Measurements from ENCODE around the gene KCNJ2. TPM values are rescaled to one million over a fixed set of nuclear protein-coding genes. Genes with fewer than 3 reads are reported as not detected.

The KCNJ2 gene
- total RNA-seq, 2 donors from 2014 or later: 0.33 to 0.78 TPM

DNA sequence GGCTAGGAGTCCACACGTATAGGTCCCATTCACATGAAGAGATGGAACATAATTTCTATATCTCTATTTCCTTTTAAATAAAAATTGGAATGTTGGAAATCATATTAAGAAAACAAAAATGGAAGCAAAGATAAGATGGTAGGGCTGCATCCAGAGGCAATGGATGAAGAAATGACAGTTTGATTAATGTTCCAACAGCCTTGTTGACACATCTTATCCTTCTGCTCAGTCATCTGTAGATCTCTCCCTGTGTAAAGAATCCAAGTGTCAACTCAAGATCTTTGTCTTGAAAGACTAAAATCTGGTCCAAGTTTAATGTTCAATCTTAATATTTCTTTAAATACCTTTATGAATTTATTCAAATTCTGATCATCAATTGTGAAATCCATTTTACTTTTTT lies 7.8 kb upstream of the KCNJ2 start:
- H3K36me3 ChIP-seq (replicated peaks in 1 of 2; ENCODE audit: insufficient read depth in 1 of 2, low read depth in 2 of 2): no peaks in the 10 kb centered on the region
- whole genome bisulfite sequencing, 2 donors: 56 to 60% methylated on average over 1 of the region's 1 CpG
- intact Hi-C loops (cut with DNase I): no loop called here
- H3K27me3 ChIP-seq: no peaks in the 10 kb centered on the region
- no peaks in the 10 kb centered on the region for H3K9me3 ChIP-seq
- H3K27ac ChIP-seq: no peak overlapping the region
- no peak overlapping the region for H3K4me3 ChIP-seq
- ATAC-seq (no peak), DNase-seq (no peak)
- TF ChIP-seq POLR2A (IDR thresholded peaks at IDR 0.05): no peak
- TF ChIP-seq, protein P1, sequence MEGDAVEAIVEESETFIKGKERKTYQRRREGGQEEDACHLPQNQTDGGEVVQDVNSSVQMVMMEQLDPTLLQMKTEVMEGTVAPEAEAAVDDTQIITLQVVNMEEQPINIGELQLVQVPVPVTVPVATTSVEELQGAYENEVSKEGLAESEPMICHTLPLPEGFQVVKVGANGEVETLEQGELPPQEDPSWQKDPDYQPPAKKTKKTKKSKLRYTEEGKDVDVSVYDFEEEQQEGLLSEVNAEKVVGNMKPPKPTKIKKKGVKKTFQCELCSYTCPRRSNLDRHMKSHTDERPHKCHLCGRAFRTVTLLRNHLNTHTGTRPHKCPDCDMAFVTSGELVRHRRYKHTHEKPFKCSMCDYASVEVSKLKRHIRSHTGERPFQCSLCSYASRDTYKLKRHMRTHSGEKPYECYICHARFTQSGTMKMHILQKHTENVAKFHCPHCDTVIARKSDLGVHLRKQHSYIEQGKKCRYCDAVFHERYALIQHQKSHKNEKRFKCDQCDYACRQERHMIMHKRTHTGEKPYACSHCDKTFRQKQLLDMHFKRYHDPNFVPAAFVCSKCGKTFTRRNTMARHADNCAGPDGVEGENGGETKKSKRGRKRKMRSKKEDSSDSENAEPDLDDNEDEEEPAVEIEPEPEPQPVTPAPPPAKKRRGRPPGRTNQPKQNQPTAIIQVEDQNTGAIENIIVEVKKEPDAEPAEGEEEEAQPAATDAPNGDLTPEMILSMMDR (IDR thresholded peaks at IDR 0.05): no peak
- H3K4me1 ChIP-seq: no peaks in the 10 kb centered on the region

DNA sequence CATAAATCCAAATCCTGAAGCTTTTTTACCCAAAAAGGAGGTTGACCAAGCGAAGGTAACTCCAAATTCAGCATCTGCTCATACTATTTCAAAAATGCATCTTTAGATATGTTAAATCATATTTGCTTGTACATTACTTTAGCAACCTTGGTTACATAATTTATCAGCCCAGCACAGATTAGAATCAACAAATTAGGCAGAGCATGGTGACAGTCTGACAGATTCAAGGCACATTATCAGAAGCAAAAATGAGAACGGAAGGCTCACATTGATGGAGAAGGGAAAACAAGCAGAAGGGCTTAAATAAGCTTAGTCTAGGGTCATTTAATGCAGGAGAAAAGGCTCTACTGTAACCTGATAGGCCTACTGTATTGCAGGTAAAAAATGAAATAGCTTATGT lies 3.9 kb upstream of the KCNJ2 start:
- TF ChIP-seq, protein P1 (IDR thresholded peaks at IDR 0.05): no peak
- no peak for TF ChIP-seq POLR2A (IDR thresholded peaks at IDR 0.05)
- no peak for ATAC-seq
- no peak for DNase-seq
- intact Hi-C loops (cut with DNase I): no loop called here
- peaks cover 8% of the 10 kb centered on the region for H3K4me1 ChIP-seq
- H3K9me3 ChIP-seq: no peaks in the 10 kb centered on the region
- no peaks in the 10 kb centered on the region for H3K27me3 ChIP-seq
- H3K27ac ChIP-seq: no peak overlapping the region
- H3K36me3 ChIP-seq (replicated peaks in 1 of 2; ENCODE audit: insufficient read depth in 1 of 2, low read depth in 2 of 2): no peaks in the 10 kb centered on the region
- WGBS, 2 donors: 52 to 55% methylated on average over 2 of the region's 2 CpGs
- no peak overlapping the region for H3K4me3 ChIP-seq

DNA sequence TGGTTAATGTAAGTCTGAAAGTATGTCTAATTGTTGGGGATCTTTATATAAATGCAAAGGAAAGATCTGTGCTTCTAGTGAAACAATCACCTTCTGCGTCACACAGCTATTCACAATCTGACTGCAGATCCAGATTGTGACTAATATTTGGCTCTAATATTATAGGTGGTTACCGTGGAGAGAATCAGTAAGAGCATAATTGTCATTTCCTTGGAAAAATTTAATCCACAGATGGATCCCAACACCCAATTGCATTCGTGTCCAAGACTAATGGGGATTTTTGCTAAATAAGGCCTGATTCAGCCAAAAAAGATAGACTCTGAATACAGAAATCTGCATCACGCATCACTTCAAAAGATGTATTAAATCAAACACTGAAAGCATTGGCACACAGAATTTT lies 2.7 kb upstream of the KCNJ2 start:
- Histone ChIP-seq H3K27me3 (peaks cover 0 to 10% of the 10 kb centered on the region in 2 donors), H3K9me3 (no peaks in the 10 kb centered on the region), H3K4me1 (peaks cover 8% of the 10 kb centered on the region), H3K27ac (no peak overlapping the region), H3K36me3 (replicated peaks in 1 of 2; ENCODE audit: insufficient read depth in 1 of 2, low read depth in 2 of 2) (no peaks in the 10 kb centered on the region), H3K4me3 (no peak overlapping the region)
- 85 to 92% methylated on average over 4 of the region's 4 CpGs for WGBS, 2 donors
- DNase-seq: no peak
- TF ChIP-seq, protein P1 (IDR thresholded peaks at IDR 0.05): no peak
- TF ChIP-seq POLR2A (IDR thresholded peaks at IDR 0.05): no peak
- intact Hi-C loops (cut with DNase I): no loop called here
- ATAC-seq: no peak

DNA sequence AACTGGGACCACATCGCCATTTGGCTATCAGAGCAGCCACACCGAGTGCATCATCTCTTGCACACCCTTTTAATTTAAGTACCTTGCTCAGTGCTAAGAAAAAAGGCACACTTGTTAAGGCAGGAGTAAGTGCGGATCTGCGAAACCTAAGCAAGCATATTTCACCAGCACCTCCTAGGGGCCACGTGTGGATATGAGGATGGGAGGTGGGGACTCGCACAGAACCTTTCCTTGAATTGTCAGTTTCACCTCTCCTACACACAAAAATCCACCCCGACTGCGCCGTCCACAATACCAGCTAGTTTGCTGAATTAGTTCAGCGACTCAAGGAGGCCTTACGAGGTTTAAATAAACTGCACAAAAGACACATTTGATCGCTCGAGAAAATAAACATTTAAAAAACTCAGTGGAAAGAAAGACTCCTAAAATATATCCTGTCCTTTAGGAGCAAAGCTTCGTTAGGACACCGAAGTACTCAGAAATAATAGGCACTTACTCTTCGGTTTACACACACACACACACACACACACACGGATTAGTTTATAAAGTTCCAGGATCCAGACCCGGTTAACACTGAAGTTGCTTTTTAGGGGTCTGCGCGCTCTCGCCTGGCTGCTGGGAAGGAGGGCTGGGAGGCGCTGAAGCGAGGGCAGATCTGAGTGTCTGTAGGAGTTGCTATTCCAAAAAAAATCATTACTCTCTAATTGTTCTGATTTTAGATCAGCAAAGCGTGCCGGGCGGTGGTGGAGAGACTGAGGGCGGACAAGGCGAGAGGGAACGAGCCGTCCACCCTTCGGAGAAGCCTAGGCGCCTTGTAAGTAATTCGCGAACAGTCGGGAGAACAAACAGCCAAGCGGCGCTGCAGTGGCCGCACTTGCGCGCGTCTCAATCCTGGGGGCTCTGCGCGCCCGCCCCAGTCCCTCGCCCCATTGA lies 1.0 kb upstream of the KCNJ2 start:
- DNase-seq (peak; percentile 60 to 75 (median 70)), ATAC-seq (peak; percentile 43)
- no peaks in the 10 kb centered on the region for H3K9me3 ChIP-seq
- TF ChIP-seq POLR2A (IDR thresholded peaks at IDR 0.05): no peak
- TF ChIP-seq, protein P1 (IDR thresholded peaks at IDR 0.05): peak; percentile 21 to 65 (median 57)
- peak overlapping the region; percentile 32 to 37 for H3K4me3 ChIP-seq
- H3K36me3 ChIP-seq (replicated peaks in 1 of 2; ENCODE audit: insufficient read depth in 1 of 2, low read depth in 2 of 2): no peaks in the 10 kb centered on the region
- peaks cover 8% of the 10 kb centered on the region for H3K4me1 ChIP-seq
- intact Hi-C loops (cut with DNase I): no loop called here
- H3K27ac ChIP-seq: peak overlapping the region; percentile 21 to 88 (median 72)
- WGBS, 2 donors: 1 to 2% methylated on average over 32 to 45 of the region's 45 CpGs
- peaks cover 0 to 10% of the 10 kb centered on the region in 2 donors for H3K27me3 ChIP-seq

Measured in body of pancreas (tissue), 4 donors.